ENCODE data around the gene PGM1.

Gene PGM1

GRCh38 chr1:63701187-63701586, 108.0 kb downstream of the PGM1 start:
- DNase-seq (ENCODE audit: low spot score) = no peak

GRCh38 chr1:63703701-63704107, 110.5 kb downstream of the PGM1 start:
- DNase-seq (ENCODE audit: low spot score) = no peak

- DNase-seq (ENCODE audit: low spot score) = no peak
These were observed 111.2 kb downstream of the PGM1 start for GRCh38 chr1:63704443-63704842.

GRCh38 chr1:63705078-63705477, 111.9 kb downstream of the PGM1 start:
- no peak for DNase-seq (ENCODE audit: low spot score)

- no peak for DNase-seq (ENCODE audit: low spot score)
These were observed 116.1 kb downstream of the PGM1 start for GRCh38 chr1:63709267-63709828.
